Large intestine (tissue), 3 donors: ENCODE results near the gene LIG1. TPM values are rescaled to one million over a fixed set of nuclear protein-coding genes. Genes with fewer than 3 reads are reported as not detected.
"Not testable (repeated sequence)": the region's sequence is repeated elsewhere in the genome, so short reads cannot be mapped to it uniquely, and the experiment has no call there.

Experiments used
- DNase-seq, 2 donors: peaks; one replicate each; pipeline versions ENCODE4 v3.0.0 to v3.0.0-alpha.2; 2013
- H3K27ac ChIP-seq: one replicate; pipeline ENCODE4 v1.5.1; 2013; ENCODE audit warnings: low read length
- H3K27me3 ChIP-seq: 2 replicates; pipeline ENCODE4 v1.6.1; 2013; ENCODE audit warnings: low read length; ENCODE audit not compliant: control insufficient read depth, insufficient read depth
- H3K36me3 ChIP-seq: 2 replicates; pipeline ENCODE4 v1.6.1; 2013; ENCODE audit warnings: low read length; ENCODE audit not compliant: control insufficient read depth, insufficient read depth
- H3K4me1 ChIP-seq: one replicate; pipeline ENCODE4 v1.6.1; 2013; ENCODE audit warnings: low read length; ENCODE audit not compliant: control insufficient read depth, insufficient read depth
- H3K4me3 ChIP-seq: one replicate; pipeline ENCODE4 v1.5.1; 2013; ENCODE audit warnings: low read length
- H3K9me3 ChIP-seq: one replicate; pipeline ENCODE4 v1.6.1; 2013; ENCODE audit warnings: mild to moderate bottlenecking, low read depth, low read length, moderate library complexity; ENCODE audit not compliant: control insufficient read depth
- WGBS: methylation state at CpG from one replicate; pipeline ENCODE4 v1.1.5; 2013; ENCODE audit warnings: low lambda C conversion rate; ENCODE audit not compliant: insufficient coverage; 5-methylcytosine and 5-hydroxymethylcytosine counted together
- polyA plus RNA-seq: library from polyadenylated mRNA; unstranded; fragments of 120-200 nt; gene quantifications from one replicate; pipeline ENCODE4 v1.2.1, GENCODE V29; 2013

The LIG1 gene
- polyA plus RNA-seq, 1 donor = 45.1 TPM

DNA sequence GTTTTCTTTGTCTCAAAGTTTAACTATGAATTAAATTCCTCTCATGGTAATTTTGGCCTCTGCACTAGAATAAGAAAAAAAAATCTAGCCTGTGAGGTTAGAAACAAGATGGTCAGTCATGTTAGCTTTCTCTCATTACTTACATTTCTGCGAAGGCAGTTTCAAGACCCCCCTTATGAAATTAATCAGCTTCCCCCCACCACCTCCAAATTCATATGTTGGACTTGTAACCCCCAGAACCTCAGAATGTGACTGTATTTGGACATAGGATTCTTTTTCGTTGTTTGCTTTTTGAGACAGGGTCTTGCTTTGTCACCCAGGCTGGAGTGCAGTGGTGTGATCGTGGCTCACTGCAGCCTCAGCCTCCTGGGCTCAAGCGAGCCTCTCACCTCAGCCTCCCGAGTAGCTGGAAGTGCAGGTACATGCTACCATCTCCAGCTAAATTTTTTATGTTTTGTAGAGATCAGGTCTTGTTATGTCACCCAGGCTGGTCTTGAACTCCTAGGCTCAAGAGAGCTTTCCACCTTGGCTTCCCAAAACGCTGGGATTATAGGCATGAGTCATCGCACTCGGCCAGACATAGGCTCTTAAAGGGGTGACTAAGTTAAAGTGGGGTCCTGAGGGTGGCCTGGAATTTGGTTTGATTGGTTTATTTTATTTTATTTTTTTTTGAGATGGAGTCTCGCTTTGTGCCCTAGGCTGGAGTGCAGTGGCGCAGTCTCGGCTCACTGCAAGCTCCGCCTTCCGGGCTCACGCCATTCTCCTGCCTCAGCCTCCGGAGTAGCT lies 61.0 kb downstream of the LIG1 start:
- Histone ChIP-seq H3K27me3 (no peaks in the 10 kb centered on the region), H3K4me3 (no peak overlapping the region), H3K4me1 (peaks cover 3% of the 10 kb centered on the region), H3K27ac (no peak overlapping the region), H3K36me3 (peaks cover under 1% of the 10 kb centered on the region), H3K9me3 (no peaks in the 10 kb centered on the region)
- DNase-seq = no peak
- WGBS = 100% methylated on average over 1 of the region's 15 CpGs

DNA sequence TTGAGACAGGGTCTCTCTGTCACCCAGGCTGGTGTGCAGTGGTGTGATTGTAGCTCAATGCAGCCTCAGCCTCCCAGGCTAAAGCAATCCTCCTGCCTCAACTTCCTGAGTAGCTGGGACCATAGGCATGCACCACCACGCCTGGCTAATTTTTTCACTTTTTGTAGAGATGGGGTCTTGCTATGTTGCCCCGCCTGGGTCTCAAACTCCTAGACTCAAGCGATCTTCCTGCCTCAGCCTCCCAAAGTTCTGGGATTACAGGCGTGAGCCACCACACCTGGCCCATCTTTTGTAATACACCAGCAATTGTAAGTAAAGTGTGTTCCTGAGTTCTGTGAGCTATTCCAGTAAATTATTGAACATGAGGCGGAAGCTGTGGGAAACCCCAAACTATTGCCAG lies 66.2 kb downstream of the LIG1 start:
- H3K4me1 ChIP-seq = no peaks in the 10 kb centered on the region
- no CpG with 5 or more reads among the region's 5 CpGs for WGBS
- H3K9me3 ChIP-seq = no peaks in the 10 kb centered on the region
- no peak overlapping the region for H3K4me3 ChIP-seq
- H3K36me3 ChIP-seq = no peaks in the 10 kb centered on the region
- DNase-seq = no peak
- H3K27ac ChIP-seq = no peak overlapping the region
- no peaks in the 10 kb centered on the region for H3K27me3 ChIP-seq

DNA sequence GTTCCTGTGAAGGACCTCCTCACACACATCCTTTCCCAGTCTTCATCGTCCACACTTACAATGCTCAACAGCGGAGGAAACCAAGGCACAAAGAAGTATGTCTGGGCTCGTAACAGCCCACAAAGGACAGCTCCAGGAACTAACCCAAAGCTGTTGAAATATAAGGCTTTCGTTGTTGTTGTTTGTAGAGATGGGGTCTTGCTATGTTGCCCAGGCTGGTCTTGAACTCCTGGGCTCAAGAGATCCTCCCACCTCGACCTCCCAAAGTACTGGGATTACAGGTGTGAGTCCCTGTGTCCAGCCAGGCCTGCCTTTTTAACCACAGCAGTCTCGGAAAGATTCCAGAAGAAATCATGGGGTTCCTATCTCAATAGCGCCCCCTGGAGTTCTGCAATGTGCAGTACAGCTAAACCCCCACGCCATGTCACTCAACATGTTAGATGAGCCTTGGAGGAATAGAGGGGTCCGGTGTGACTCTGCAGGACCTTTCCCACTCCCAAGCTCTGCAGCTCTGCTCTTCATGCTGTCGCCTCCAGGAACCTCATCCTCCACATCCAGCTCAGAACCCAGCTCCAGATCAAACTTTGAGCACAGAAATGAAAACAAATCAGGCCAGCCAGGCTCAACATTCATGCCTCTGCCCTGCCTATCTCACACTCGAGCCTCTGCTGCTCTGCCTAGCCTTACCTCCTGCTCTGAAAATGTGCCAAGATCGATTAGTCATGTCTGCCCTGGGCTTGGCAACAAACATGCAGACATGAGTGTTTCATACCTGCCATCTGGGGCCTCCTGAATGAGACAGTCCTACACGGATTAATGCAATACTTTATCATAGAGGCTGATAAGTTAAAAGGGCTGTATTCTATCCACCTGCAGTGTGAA lies 67.0 kb downstream of the LIG1 start:
- no peak overlapping the region for H3K27ac ChIP-seq
- no peaks in the 10 kb centered on the region for H3K36me3 ChIP-seq
- no peak overlapping the region for H3K4me3 ChIP-seq
- H3K4me1 ChIP-seq = no peaks in the 10 kb centered on the region
- WGBS = 100% methylated on average over 2 of the region's 13 CpGs
- no peaks in the 10 kb centered on the region for H3K9me3 ChIP-seq
- no peak for DNase-seq
- H3K27me3 ChIP-seq = no peaks in the 10 kb centered on the region

DNA sequence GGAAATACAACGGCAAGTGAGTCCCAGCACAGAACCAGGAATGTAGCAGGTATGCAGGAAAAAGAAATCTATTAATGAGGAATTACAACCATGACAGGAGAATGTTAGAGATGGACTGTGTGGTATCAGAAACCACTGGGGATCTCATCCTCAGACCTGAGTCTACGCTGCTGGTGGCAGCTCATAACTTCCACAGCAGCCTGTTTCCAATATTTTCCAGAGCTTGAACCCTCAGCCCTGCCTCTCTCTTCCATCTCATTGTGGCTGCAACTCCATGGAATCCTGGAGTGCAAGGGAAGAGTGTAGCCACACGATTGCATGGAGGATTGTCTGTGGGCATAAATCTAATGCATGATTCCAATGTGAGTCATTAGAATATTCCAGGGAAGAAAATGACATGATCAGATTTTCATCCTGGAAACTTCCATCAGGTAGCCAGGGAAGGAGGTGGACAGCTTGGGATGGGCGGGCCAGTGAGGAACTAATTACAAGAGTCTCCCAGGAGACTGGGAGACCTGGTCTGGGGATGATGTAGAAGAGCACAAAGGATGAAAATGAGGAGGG lies 74.5 kb downstream of the LIG1 start:
- no CpG with 5 or more reads among the region's 4 CpGs for WGBS
- no peaks in the 10 kb centered on the region for H3K27me3 ChIP-seq
- DNase-seq = no peak
- no peaks in the 10 kb centered on the region for H3K9me3 ChIP-seq
- no peaks in the 10 kb centered on the region for H3K4me1 ChIP-seq
- no peaks in the 10 kb centered on the region for H3K36me3 ChIP-seq
- no peak overlapping the region for H3K27ac ChIP-seq
- H3K4me3 ChIP-seq = no peak overlapping the region

DNA sequence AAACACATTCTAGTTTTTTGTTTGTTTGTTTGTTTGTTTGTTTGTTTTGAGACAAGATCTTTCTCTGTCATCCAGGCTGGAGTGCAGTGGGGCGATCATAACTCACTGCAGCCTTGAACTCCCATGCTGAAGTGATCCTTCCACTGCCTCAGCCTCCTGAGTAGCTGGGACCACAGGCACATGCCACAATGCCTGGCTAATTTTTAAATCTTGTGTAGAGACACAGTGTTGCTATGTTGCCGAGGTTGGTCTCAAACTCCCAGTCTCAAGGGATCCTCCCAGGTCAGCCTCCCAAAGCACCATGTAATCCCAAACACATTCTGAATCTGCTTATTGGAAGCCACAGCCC lies 75.3 kb downstream of the LIG1 start:
- Histone ChIP-seq H3K9me3 (no peaks in the 10 kb centered on the region), H3K4me1 (no peaks in the 10 kb centered on the region), H3K27ac (no peak overlapping the region), H3K4me3 (no peak overlapping the region), H3K36me3 (no peaks in the 10 kb centered on the region), H3K27me3 (no peaks in the 10 kb centered on the region)
- no CpG with 5 or more reads among the region's 2 CpGs for WGBS
- no peak for DNase-seq

DNA sequence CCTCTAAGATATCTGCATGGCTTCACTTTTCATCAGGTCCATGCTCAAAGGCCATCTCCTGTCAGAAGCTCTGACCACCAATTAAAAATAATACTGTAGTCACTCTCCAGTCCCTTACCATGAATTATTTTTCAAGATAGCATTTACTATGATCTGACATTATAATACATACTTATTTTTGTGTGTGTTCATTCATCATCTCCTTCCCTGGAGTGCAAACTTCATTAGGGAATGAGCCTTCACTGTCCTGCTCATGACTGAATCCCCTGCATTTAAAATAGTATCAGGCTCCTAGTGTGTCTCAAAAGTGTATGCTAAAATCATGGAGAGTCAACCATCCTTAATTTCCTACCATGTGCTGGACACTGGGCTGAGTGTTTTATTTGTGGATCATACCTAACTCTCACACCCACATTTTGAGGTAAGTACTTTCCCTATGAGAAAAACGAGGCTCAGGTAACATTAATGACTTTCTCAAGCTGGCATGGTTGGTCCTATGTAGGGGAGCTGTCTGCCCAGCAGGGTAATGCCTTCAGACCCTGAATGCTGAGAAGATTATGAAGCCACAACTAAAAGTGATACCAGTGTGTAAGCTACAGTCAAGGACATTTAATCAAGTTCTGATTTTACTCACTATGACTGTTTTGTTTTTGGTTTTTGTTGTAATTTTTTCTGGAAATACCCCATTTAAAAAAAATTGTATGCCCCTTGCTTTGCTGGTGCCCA lies 75.9 kb downstream of the LIG1 start:
- Histone ChIP-seq H3K36me3 (no peaks in the 10 kb centered on the region), H3K4me3 (no peak overlapping the region), H3K4me1 (no peaks in the 10 kb centered on the region), H3K27ac (no peak overlapping the region), H3K27me3 (no peaks in the 10 kb centered on the region), H3K9me3 (no peaks in the 10 kb centered on the region)
- DNase-seq = no peak
- WGBS = no CpG with 5 or more reads among the region's 1 CpG

DNA sequence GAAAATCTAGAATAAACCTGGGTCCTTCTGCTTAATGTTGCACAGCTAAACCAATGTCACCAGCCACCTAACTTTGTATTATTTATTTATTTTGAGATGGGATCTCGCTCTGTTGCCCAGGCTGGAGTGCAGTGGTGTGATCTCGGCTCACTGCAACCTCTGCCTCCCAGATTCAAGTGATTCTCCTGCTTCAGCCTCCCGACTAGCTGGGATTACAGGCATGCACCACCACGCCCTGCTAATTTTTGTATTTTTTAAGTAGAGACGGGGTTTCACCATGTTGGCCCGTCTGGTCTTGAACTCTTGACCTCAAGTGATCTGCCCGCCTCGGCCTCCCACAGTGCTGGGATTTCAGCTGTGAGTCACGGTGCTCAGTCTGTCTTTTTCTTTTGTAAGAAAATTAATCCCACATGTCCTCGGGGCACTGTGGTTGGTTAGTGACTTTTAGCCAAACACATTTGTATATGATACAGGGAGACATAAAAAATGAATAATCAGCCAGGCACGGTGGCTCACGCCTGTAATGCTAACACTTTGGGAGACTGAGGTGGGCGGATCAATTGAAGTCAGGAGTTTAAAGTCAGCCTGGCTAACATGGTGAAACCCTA lies 78.9 kb downstream of the LIG1 start:
- not testable (repeated sequence) for H3K9me3 ChIP-seq, DNase-seq, H3K4me3 ChIP-seq, H3K27me3 ChIP-seq, H3K27ac ChIP-seq, H3K36me3 ChIP-seq, H3K4me1 ChIP-seq
- WGBS = no CpG with 5 or more reads among the region's 13 CpGs

DNA sequence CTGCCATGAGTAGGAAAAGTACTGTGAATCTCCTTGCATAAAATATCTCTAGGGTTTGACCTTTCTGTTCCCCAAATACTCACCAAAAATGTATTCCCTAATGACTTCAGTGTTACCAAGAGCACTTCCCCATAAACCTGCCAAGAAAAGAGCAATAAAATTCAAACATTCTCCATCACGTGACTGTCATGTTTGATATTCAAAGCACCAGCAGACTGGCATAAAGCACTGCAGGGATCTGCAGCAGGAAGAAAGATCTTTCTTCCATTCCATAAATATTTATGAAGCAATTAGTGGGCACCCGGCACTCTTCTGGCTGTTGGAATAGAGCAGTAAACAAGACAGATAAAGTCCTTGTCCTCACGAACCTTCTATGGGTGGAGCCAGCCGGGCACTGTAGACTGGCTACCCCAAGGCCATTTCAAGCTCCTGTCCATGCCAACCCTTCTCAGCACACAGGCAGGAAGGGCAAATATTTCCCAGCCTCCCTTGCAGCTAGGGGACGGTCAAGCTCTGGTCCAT lies 79.8 kb downstream of the LIG1 start:
- Histone ChIP-seq H3K4me3 (no peak overlapping the region), H3K36me3 (no peaks in the 10 kb centered on the region), H3K4me1 (no peaks in the 10 kb centered on the region), H3K9me3 (no peaks in the 10 kb centered on the region), H3K27ac (no peak overlapping the region), H3K27me3 (no peaks in the 10 kb centered on the region)
- peak in 1 of 2 donors; percentile 31 for DNase-seq
- no CpG with 5 or more reads among the region's 5 CpGs for WGBS

DNA sequence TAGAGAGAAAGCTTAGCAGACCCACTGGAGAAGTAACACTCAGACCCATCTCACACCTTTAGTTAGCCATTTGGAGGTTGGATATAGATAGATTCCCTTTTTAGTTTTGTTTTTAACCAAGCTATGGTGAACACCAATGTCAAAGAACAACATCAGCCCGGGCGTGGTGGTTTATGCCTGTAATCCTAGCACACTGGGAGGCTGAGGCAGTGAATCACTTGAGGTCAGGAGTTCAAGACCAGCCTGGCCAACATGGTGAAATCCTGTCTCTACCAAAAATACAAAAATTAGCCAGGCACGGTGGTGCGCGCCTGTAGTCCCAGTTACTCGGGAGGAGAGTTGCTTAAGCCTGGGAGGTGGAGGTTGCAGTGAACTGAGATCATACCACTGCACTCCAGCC lies 81.2 kb downstream of the LIG1 start:
- H3K27me3 ChIP-seq, H3K4me3 ChIP-seq, H3K9me3 ChIP-seq, H3K4me1 ChIP-seq, H3K27ac ChIP-seq, H3K36me3 ChIP-seq, DNase-seq: not testable (repeated sequence)
- WGBS = no CpG with 5 or more reads among the region's 6 CpGs
